ENCODE data around the gene MLIP.

- TF ChIP-seq EZH2 (IDR thresholded peaks at IDR 0.05; ENCODE audit: insufficient read depth, poor library complexity, severe bottlenecking) (no peak), EZH2phosphoT487 (IDR thresholded peaks at IDR 0.05; ENCODE audit: insufficient read depth, low read depth) (no peak)
Observed at GRCh38 chr6:54299542-54300269, 188.5 kb downstream of the MLIP start.
